HepG2 (cell line): Measurements from ENCODE around the gene AP2S1. TPM values are rescaled to one million over a fixed set of nuclear protein-coding genes. Genes with fewer than 3 reads are reported as not detected.
A peak's percentile ranks its signal among the peaks of the same experiment; 100 is the strongest.

ENCODE experiments used
- CBX5 ChIP-seq: sonication (generic); formaldehyde crosslinking; IDR thresholded peaks from 2 replicates; pipeline ENCODE4 v1.4.0; 2020; ENCODE audit warnings: missing genetic modification reagents, borderline replicate concordance
- GTF2F1 ChIP-seq: fragments of 150-350 bp; IDR thresholded peaks from 2 replicates; pipeline ENCODE4 v1.6.1; 2014; ENCODE audit warnings: low read length
- HES4 ChIP-seq: sonication (generic); formaldehyde crosslinking; IDR thresholded peaks from 2 replicates; pipeline ENCODE4 v1.9.0; 2021; ENCODE audit warnings: mild to moderate bottlenecking, missing genetic modification reagents, borderline replicate concordance
- HIC2 ChIP-seq: sonication (generic); formaldehyde crosslinking; IDR thresholded peaks from 2 replicates; pipeline ENCODE4 v1.9.0; 2022; ENCODE audit warnings: low read depth, missing genetic modification reagents
- HMGA1 ChIP-seq: sonication (generic); formaldehyde crosslinking; conservative IDR thresholded peaks from 2 replicates; pipeline ENCODE4 v1.4.0; 2020; ENCODE audit warnings: missing genetic modification reagents
- MLLT10 ChIP-seq: sonication (generic); formaldehyde crosslinking; IDR thresholded peaks from 2 replicates; pipeline ENCODE4 v1.4.0; 2020; ENCODE audit warnings: missing genetic modification reagents
- TAF1 ChIP-seq: sonication (generic); formaldehyde crosslinking; IDR thresholded peaks from 2 replicates; pipeline ENCODE4 v1.4.0; 2020; ENCODE audit warnings: missing genetic modification reagents
- ZBED4 ChIP-seq: sonication (generic); formaldehyde crosslinking; IDR thresholded peaks from 2 replicates; pipeline ENCODE4 v1.4.0; 2020; ENCODE audit warnings: missing genetic modification reagents, borderline replicate concordance
- ZBTB20 ChIP-seq: sonication (generic); formaldehyde crosslinking; IDR thresholded peaks from 2 replicates; pipeline ENCODE4 v1.8.1; 2023; ENCODE audit warnings: missing genetic modification reagents, low read depth, mild to moderate bottlenecking, borderline replicate concordance
- ZBTB37 ChIP-seq: sonication (generic); formaldehyde crosslinking; IDR thresholded peaks from 2 replicates; pipeline ENCODE4 v1.4.0; 2020; ENCODE audit warnings: mild to moderate bottlenecking, missing genetic modification reagents
- ZFAT ChIP-seq: sonication (generic); formaldehyde crosslinking; conservative IDR thresholded peaks from 2 replicates; pipeline ENCODE4 v1.8.1; 2023; ENCODE audit warnings: missing genetic modification reagents, inconsistent platforms
- ZNF280B ChIP-seq: sonication (generic); formaldehyde crosslinking; IDR thresholded peaks from 2 replicates; pipeline ENCODE4 v1.5.0; 2020; ENCODE audit warnings: missing genetic modification reagents, mild to moderate bottlenecking, borderline replicate concordance
- ZNF281 ChIP-seq: sonication (generic); formaldehyde crosslinking; IDR thresholded peaks from 2 replicates; pipeline ENCODE4 v1.4.0; 2020; ENCODE audit warnings: missing genetic modification reagents, borderline replicate concordance
- ZNF33B ChIP-seq: sonication (generic); formaldehyde crosslinking; IDR thresholded peaks from 2 replicates; pipeline ENCODE4 v1.5.1; 2020; ENCODE audit warnings: mild to moderate bottlenecking, missing genetic modification reagents
- ZNF431 ChIP-seq: sonication (generic); formaldehyde crosslinking; IDR thresholded peaks from 2 replicates; pipeline ENCODE4 v1.9.0; 2022; ENCODE audit warnings: missing genetic modification reagents, low read depth, mild to moderate bottlenecking, borderline replicate concordance
- ZNF75D ChIP-seq: sonication (generic); formaldehyde crosslinking; IDR thresholded peaks from 2 replicates; pipeline ENCODE4 v1.8.1; 2023; ENCODE audit warnings: missing genetic modification reagents, mild to moderate bottlenecking, borderline replicate concordance
- polyA plus RNA-seq, 8 experiments: library from polyadenylated mRNA; depleted of rRNA in 3 of 8; stranded (reverse) in 7 of 8; unstranded in 1 of 8; fragments of >200 nt; fragmentation: Illumina TruSeq in 4 of 8; extraction: Trizol in 4 of 8; gene quantifications; 2 replicates each; pipeline versions ENCODE4 v1.2.1 to v1.2.3, GENCODE V29; 2011 to 2016; ENCODE audit warnings: low read depth in 4 of 8, missing spikeins in 1 of 8, mixed read lengths in 1 of 8; ENCODE audit not compliant: insufficient read depth in 1 of 8
- total RNA-seq, 5 experiments: library from RNA; depleted of rRNA; stranded (reverse); fragments of >200 nt; fragmentation: Illumina TruSeq; extraction: Trizol; gene quantifications; 2 replicates each; pipeline ENCODE4 v1.2.3, GENCODE V29; 2016; ENCODE audit warnings: low read depth in 1 of 5

The AP2S1 gene
- total and polyA plus RNA-seq, 2 of the 13 experiments (the other 11 are each of a cell fraction or from before 2014, with no cell fraction given), result 45.2 to 86.1 TPM

GRCh38 chr19:46850228-46851203 is at the start of gene AP2S1 (continued):
- TF ChIP-seq ZBED4 (no peak), ZNF75D (no peak), ZBTB20 (no peak), HES4 (CRISPR knock-in tag) (no peak), HMGA1 (CRISPR knock-in tag) (no peak), ZFAT (CRISPR knock-in tag) (no peak), ZNF280B (no peak), ZNF431 (CRISPR knock-in tag) (no peak), HIC2 (CRISPR knock-in tag) (no peak; the same call in 1 of the 2 replicates), GTF2F1 (no peak), ZBTB37 (CRISPR knock-in tag) (no peak), ZNF281 (CRISPR knock-in tag) (peak; percentile 98), CBX5 (CRISPR knock-in tag) (no peak), ZNF33B (CRISPR knock-in tag) (peak; percentile 68; the same call in 1 of the 2 replicates), TAF1 (CRISPR knock-in tag) (peak; percentile 68), MLLT10 (CRISPR knock-in tag) (no peak)
